AG09309 (cell line): ENCODE data around the gene PSMG4.
"Not testable (repeated sequence)": the region's sequence is repeated elsewhere in the genome, so short reads cannot be mapped to it uniquely, and the experiment has no call there.

Experiments used
- DNase-seq: peaks from one replicate; pipeline ENCODE4 v3.0.0-alpha.2; 2010; ENCODE audit warnings: low read depth
- H3K4me3 ChIP-seq: 2 replicates; pipeline ENCODE4 v1.5.1; 2011; ENCODE audit warnings: mild to moderate bottlenecking, low read depth, low read length, moderate library complexity; ENCODE audit not compliant: control insufficient read depth
- TF ChIP-seq, protein P1 (sequence below): IDR thresholded peaks from 2 replicates; pipeline ENCODE4 v1.5.1; 2011; ENCODE audit warnings: mild to moderate bottlenecking, low read depth, low read length, inconsistent platforms; ENCODE audit not compliant: insufficient read depth, control insufficient read depth; ENCODE audit errors: missing control alignments

The PSMG4 gene

DNA sequence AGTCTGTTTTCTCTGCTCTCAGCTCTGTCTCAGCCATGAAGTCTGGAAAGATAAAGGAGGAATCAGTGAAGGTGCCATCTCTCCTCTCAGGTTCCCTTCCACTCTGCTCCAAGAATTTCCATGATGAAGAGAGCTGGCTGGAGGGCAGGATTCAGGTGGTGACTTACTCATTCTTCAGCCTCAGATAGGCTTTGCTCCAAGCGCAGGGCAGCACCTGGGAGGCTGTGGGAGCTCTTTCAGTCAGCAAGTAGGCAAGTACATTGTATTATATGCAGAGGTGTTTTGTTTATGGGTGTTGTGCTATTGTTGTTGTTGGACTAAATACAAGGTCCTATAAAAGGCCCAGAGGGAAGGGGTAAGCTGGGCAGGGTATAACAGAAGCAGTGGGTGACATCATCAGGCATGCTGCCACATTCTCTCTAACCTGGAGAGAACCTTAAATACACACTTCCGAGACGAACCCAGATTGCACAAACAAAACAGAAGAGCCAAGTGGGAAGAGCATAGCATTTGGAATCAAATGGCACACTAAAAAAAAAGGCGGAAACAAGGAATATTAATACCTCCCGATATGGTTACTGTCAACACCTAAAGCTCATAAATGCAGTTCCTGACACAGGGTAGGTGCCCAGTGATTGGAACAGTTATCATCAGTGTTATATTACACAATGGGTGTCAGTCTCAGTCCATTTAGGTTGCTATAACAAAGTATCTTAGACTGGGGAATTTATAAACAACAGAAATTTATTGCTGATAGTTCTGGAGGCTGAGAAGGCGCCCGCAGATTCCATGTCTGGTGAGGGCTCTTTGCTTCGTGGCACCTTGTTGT lies 14.5 kb upstream of the PSMG4 start:
- no peak overlapping the region for H3K4me3 ChIP-seq
- DNase-seq: no peak
- TF ChIP-seq, protein P1, sequence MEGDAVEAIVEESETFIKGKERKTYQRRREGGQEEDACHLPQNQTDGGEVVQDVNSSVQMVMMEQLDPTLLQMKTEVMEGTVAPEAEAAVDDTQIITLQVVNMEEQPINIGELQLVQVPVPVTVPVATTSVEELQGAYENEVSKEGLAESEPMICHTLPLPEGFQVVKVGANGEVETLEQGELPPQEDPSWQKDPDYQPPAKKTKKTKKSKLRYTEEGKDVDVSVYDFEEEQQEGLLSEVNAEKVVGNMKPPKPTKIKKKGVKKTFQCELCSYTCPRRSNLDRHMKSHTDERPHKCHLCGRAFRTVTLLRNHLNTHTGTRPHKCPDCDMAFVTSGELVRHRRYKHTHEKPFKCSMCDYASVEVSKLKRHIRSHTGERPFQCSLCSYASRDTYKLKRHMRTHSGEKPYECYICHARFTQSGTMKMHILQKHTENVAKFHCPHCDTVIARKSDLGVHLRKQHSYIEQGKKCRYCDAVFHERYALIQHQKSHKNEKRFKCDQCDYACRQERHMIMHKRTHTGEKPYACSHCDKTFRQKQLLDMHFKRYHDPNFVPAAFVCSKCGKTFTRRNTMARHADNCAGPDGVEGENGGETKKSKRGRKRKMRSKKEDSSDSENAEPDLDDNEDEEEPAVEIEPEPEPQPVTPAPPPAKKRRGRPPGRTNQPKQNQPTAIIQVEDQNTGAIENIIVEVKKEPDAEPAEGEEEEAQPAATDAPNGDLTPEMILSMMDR: no peak

DNA sequence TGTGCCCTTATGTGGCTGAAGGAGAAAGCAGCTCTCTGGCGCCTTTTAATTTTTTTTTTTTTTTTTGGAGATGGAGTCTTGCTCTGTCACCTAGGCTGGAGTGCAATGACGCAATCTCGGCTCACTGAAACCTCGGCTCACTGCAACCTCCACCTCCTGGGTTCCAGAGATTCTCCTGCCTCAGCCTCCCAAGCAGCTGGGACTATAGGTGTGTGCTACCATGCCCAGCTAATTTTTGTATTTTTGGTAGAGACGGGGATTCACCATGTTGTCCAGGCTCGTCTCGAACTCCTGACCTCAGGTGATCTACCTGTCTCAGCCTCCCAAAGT lies 13.9 kb upstream of the PSMG4 start:
- not testable (repeated sequence) for DNase-seq, H3K4me3 ChIP-seq

GRCh38 chr6:3245216-3245615 lies 13.5 kb upstream of the PSMG4 start:
- TF ChIP-seq, protein P1: no peak

GRCh38 chr6:3247255-3248146 lies 11.2 kb upstream of the PSMG4 start:
- DNase-seq: peak; percentile 23

More at GRCh38 chr6:3245216-3245615, 13.5 kb upstream of the PSMG4 start:
- H3K4me3 ChIP-seq: no peak overlapping the region
- no peak for DNase-seq

GRCh38 chr6:3249821-3250220 lies 8.9 kb upstream of the PSMG4 start:
- no peak for DNase-seq
- TF ChIP-seq, protein P1: no peak

More at GRCh38 chr6:3247255-3248146, 11.2 kb upstream of the PSMG4 start:
- TF ChIP-seq, protein P1: no peak
- peak overlapping the region; percentile 39 for H3K4me3 ChIP-seq

DNA sequence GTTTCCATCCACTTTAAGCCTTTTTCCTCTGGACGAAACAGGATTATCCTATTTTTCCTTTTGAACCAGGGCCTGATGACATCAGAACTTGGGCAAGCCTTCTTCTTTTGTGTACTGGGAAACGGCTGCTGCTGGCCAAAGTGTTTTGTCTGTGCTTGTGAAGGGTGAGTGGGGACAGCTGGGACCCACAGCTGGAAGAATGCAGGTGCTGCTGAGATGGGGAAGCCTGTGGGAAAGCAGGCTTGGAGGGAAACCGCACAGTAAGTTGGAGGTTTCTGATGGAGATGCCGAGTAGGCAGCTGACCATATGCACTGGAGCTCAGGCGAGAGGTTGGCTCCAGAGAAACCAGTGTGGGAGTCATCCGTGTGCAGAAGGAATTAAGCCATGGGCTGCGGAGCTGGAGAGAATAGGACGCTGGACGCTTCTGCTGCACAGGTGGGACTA lies 8.5 kb upstream of the PSMG4 start:
- no peak for DNase-seq

More at GRCh38 chr6:3249821-3250220, 8.9 kb upstream of the PSMG4 start:
- H3K4me3 ChIP-seq: no peak overlapping the region

More for the DNA sequence above, 8.5 kb upstream of the PSMG4 start:
- H3K4me3 ChIP-seq: no peak overlapping the region
- TF ChIP-seq, protein P1: no peak
